ENCODE data around the gene TBXAS1. TPM values are rescaled to one million over a fixed set of nuclear protein-coding genes. Genes with fewer than 3 reads are reported as not detected.

TBXAS1 gene
- total and polyA plus RNA-seq, 4 donors = 5.5 to 24.5 (median 16.9) TPM

GRCh38 chr7:140039896-140040295 lies 210.8 kb downstream of the TBXAS1 start:
- DNase-seq = no peak
- Histone ChIP-seq H3K4me1 (ENCODE audit: control insufficient read depth in 1 of 2, insufficient read depth in 2 of 2, low read length in 2 of 2) (no peaks in the 10 kb centered on the region), H3K36me3 (ENCODE audit: control insufficient read depth in 1 of 2, insufficient read depth in 2 of 2, low read length in 1 of 2) (peaks cover 6 to 7% of the 10 kb centered on the region in 2 donors), H3K27ac (ENCODE audit: low read depth in 1 of 2, low read length in 2 of 2) (no peak overlapping the region), H3K27me3 (ENCODE audit: control insufficient read depth in 1 of 2, insufficient read depth in 2 of 2, low read length in 1 of 2) (no peaks in the 10 kb centered on the region), H3K9me3 (ENCODE audit: control insufficient read depth, low read length) (no peaks in the 10 kb centered on the region), H3K4me3 (ENCODE audit: low read length in 2 of 2) (no peak overlapping the region)
- ATAC-seq (ENCODE audit: low FRiP score) = no peak
- 95 to 97% methylated on average over 12 of the region's 12 CpGs for WGBS, 2 donors
- intact Hi-C loops (cut with DNase I) = no loop called here

- H3K27ac ChIP-seq (ENCODE audit: low read depth in 1 of 2, low read length in 2 of 2) = no peak overlapping the region
- no peaks in the 10 kb centered on the region for H3K27me3 ChIP-seq (ENCODE audit: control insufficient read depth in 1 of 2, insufficient read depth in 2 of 2, low read length in 1 of 2)
- no peaks in the 10 kb centered on the region for H3K9me3 ChIP-seq (ENCODE audit: control insufficient read depth, low read length)
- H3K4me1 ChIP-seq (ENCODE audit: control insufficient read depth in 1 of 2, insufficient read depth in 2 of 2, low read length in 2 of 2) = no peaks in the 10 kb centered on the region
- ATAC-seq (ENCODE audit: low FRiP score) (no peak), DNase-seq (no peak)
- peaks cover 6 to 7% of the 10 kb centered on the region in 2 donors for H3K36me3 ChIP-seq (ENCODE audit: control insufficient read depth in 1 of 2, insufficient read depth in 2 of 2, low read length in 1 of 2)
- intact Hi-C loops (cut with DNase I) = no loop called here
- 77 to 81% methylated on average over 12 of the region's 12 CpGs for WGBS, 2 donors
- no peak overlapping the region for H3K4me3 ChIP-seq (ENCODE audit: low read length in 2 of 2)
Observed at GRCh38 chr7:140041659-140042385, 212.8 kb downstream of the TBXAS1 start.

- intact Hi-C loops (cut with DNase I) = no loop called here
- Histone ChIP-seq H3K36me3 (ENCODE audit: control insufficient read depth in 1 of 2, insufficient read depth in 2 of 2, low read length in 1 of 2) (peaks cover 6 to 7% of the 10 kb centered on the region in 2 donors), H3K9me3 (ENCODE audit: control insufficient read depth, low read length) (no peaks in the 10 kb centered on the region), H3K27me3 (ENCODE audit: control insufficient read depth in 1 of 2, insufficient read depth in 2 of 2, low read length in 1 of 2) (no peaks in the 10 kb centered on the region), H3K4me3 (ENCODE audit: low read length in 2 of 2) (no peak overlapping the region), H3K4me1 (ENCODE audit: control insufficient read depth in 1 of 2, insufficient read depth in 2 of 2, low read length in 2 of 2) (no peaks in the 10 kb centered on the region), H3K27ac (ENCODE audit: low read depth in 1 of 2, low read length in 2 of 2) (no peak overlapping the region)
- DNase-seq = no peak
- 90 to 92% methylated on average over 10 of the region's 10 CpGs for WGBS, 2 donors
- no peak for ATAC-seq (ENCODE audit: low FRiP score)
Observed at GRCh38 chr7:140042386-140042670, 213.3 kb downstream of the TBXAS1 start.

- intact Hi-C loops (cut with DNase I) = no loop called here
- Histone ChIP-seq H3K4me1 (ENCODE audit: control insufficient read depth in 1 of 2, insufficient read depth in 2 of 2, low read length in 2 of 2) (no peaks in the 10 kb centered on the region), H3K27me3 (ENCODE audit: control insufficient read depth in 1 of 2, insufficient read depth in 2 of 2, low read length in 1 of 2) (no peaks in the 10 kb centered on the region), H3K9me3 (ENCODE audit: control insufficient read depth, low read length) (no peaks in the 10 kb centered on the region), H3K36me3 (ENCODE audit: control insufficient read depth in 1 of 2, insufficient read depth in 2 of 2, low read length in 1 of 2) (peaks cover 2 to 4% of the 10 kb centered on the region in 2 donors), H3K27ac (ENCODE audit: low read depth in 1 of 2, low read length in 2 of 2) (no peak overlapping the region), H3K4me3 (ENCODE audit: low read length in 2 of 2) (no peak overlapping the region)
- DNase-seq = no peak
- no peak for ATAC-seq (ENCODE audit: low FRiP score)
- 97 to 98% methylated on average over 6 of the region's 6 CpGs for WGBS, 2 donors
Observed at GRCh38 chr7:140044251-140044650, 215.2 kb downstream of the TBXAS1 start.

GRCh38 chr7:140045697-140046096 lies 216.6 kb downstream of the TBXAS1 start:
- DNase-seq (no peak), ATAC-seq (ENCODE audit: low FRiP score) (no peak)
- H3K36me3 ChIP-seq (ENCODE audit: control insufficient read depth in 1 of 2, insufficient read depth in 2 of 2, low read length in 1 of 2) = peaks cover 2 to 4% of the 10 kb centered on the region in 2 donors
- no peak overlapping the region for H3K27ac ChIP-seq (ENCODE audit: low read depth in 1 of 2, low read length in 2 of 2)
- 17 to 23% methylated on average over 6 of the region's 6 CpGs for WGBS, 2 donors
- no peaks in the 10 kb centered on the region for H3K27me3 ChIP-seq (ENCODE audit: control insufficient read depth in 1 of 2, insufficient read depth in 2 of 2, low read length in 1 of 2)
- no peak overlapping the region for H3K4me3 ChIP-seq (ENCODE audit: low read length in 2 of 2)
- no peaks in the 10 kb centered on the region for H3K4me1 ChIP-seq (ENCODE audit: control insufficient read depth in 1 of 2, insufficient read depth in 2 of 2, low read length in 2 of 2)
- H3K9me3 ChIP-seq (ENCODE audit: control insufficient read depth, low read length) = no peaks in the 10 kb centered on the region
- intact Hi-C loops (cut with DNase I) = no loop called here

- no peaks in the 10 kb centered on the region for H3K9me3 ChIP-seq (ENCODE audit: control insufficient read depth, low read length)
- intact Hi-C loops (cut with DNase I) = no loop called here
Observed at GRCh38 chr7:140047197-140047596, 218.1 kb downstream of the TBXAS1 start.

GRCh38 chr7:140048138-140048537 lies 219.1 kb downstream of the TBXAS1 start:
- no peak for ATAC-seq (ENCODE audit: low FRiP score)
- DNase-seq = no peak
- no peaks in the 10 kb centered on the region for H3K9me3 ChIP-seq (ENCODE audit: control insufficient read depth, low read length)
- no peak overlapping the region for H3K27ac ChIP-seq (ENCODE audit: low read depth in 1 of 2, low read length in 2 of 2)
- H3K4me3 ChIP-seq (ENCODE audit: low read length in 2 of 2) = no peak overlapping the region
- H3K4me1 ChIP-seq (ENCODE audit: control insufficient read depth in 1 of 2, insufficient read depth in 2 of 2, low read length in 2 of 2) = no peaks in the 10 kb centered on the region
- H3K36me3 ChIP-seq (ENCODE audit: control insufficient read depth in 1 of 2, insufficient read depth in 2 of 2, low read length in 1 of 2) = no peaks in the 10 kb centered on the region
- 94 to 97% methylated on average over 4 of the region's 4 CpGs for WGBS, 2 donors
- H3K27me3 ChIP-seq (ENCODE audit: control insufficient read depth in 1 of 2, insufficient read depth in 2 of 2, low read length in 1 of 2) = no peaks in the 10 kb centered on the region
- intact Hi-C loops (cut with DNase I) = no loop called here

More at GRCh38 chr7:140047197-140047596, 218.1 kb downstream of the TBXAS1 start:
- Histone ChIP-seq H3K4me3 (ENCODE audit: low read length in 2 of 2) (no peak overlapping the region), H3K27me3 (ENCODE audit: control insufficient read depth in 1 of 2, insufficient read depth in 2 of 2, low read length in 1 of 2) (no peaks in the 10 kb centered on the region), H3K36me3 (ENCODE audit: control insufficient read depth in 1 of 2, insufficient read depth in 2 of 2, low read length in 1 of 2) (no peaks in the 10 kb centered on the region), H3K27ac (ENCODE audit: low read depth in 1 of 2, low read length in 2 of 2) (no peak overlapping the region), H3K4me1 (ENCODE audit: control insufficient read depth in 1 of 2, insufficient read depth in 2 of 2, low read length in 2 of 2) (no peaks in the 10 kb centered on the region)
- WGBS, 2 donors = 97 to 100% methylated on average over 3 of the region's 3 CpGs
- no peak for DNase-seq
- ATAC-seq (ENCODE audit: low FRiP score) = no peak

GRCh38 chr7:140048989-140049338 lies 219.9 kb downstream of the TBXAS1 start:
- ATAC-seq (ENCODE audit: low FRiP score) (no peak), DNase-seq (no peak)
- Histone ChIP-seq H3K27ac (ENCODE audit: low read depth in 1 of 2, low read length in 2 of 2) (no peak overlapping the region), H3K4me3 (ENCODE audit: low read length in 2 of 2) (no peak overlapping the region), H3K27me3 (ENCODE audit: control insufficient read depth in 1 of 2, insufficient read depth in 2 of 2, low read length in 1 of 2) (no peaks in the 10 kb centered on the region), H3K36me3 (ENCODE audit: control insufficient read depth in 1 of 2, insufficient read depth in 2 of 2, low read length in 1 of 2) (no peaks in the 10 kb centered on the region), H3K9me3 (ENCODE audit: control insufficient read depth, low read length) (no peaks in the 10 kb centered on the region), H3K4me1 (ENCODE audit: control insufficient read depth in 1 of 2, insufficient read depth in 2 of 2, low read length in 2 of 2) (no peaks in the 10 kb centered on the region)
- WGBS, 2 donors = 75 to 88% methylated on average over 1 of the region's 1 CpG
- intact Hi-C loops (cut with DNase I) = no loop called here

GRCh38 chr7:140049339-140050024 lies 220.4 kb downstream of the TBXAS1 start:
- H3K36me3 ChIP-seq (ENCODE audit: control insufficient read depth in 1 of 2, insufficient read depth in 2 of 2, low read length in 1 of 2) = no peaks in the 10 kb centered on the region
- intact Hi-C loops (cut with DNase I) = no loop called here
- H3K9me3 ChIP-seq (ENCODE audit: control insufficient read depth, low read length) = no peaks in the 10 kb centered on the region
- 32 to 39% methylated on average over 5 of the region's 5 CpGs for WGBS, 2 donors
- DNase-seq = no peak
- H3K4me3 ChIP-seq (ENCODE audit: low read length in 2 of 2) = no peak overlapping the region
- no peak overlapping the region for H3K27ac ChIP-seq (ENCODE audit: low read depth in 1 of 2, low read length in 2 of 2)
- H3K27me3 ChIP-seq (ENCODE audit: control insufficient read depth in 1 of 2, insufficient read depth in 2 of 2, low read length in 1 of 2) = no peaks in the 10 kb centered on the region
- ATAC-seq (ENCODE audit: low FRiP score) = peak; percentile 15
- no peaks in the 10 kb centered on the region for H3K4me1 ChIP-seq (ENCODE audit: control insufficient read depth in 1 of 2, insufficient read depth in 2 of 2, low read length in 2 of 2)
